ENCODE results near the gene PTPN14.

The PTPN14 gene

DNA sequence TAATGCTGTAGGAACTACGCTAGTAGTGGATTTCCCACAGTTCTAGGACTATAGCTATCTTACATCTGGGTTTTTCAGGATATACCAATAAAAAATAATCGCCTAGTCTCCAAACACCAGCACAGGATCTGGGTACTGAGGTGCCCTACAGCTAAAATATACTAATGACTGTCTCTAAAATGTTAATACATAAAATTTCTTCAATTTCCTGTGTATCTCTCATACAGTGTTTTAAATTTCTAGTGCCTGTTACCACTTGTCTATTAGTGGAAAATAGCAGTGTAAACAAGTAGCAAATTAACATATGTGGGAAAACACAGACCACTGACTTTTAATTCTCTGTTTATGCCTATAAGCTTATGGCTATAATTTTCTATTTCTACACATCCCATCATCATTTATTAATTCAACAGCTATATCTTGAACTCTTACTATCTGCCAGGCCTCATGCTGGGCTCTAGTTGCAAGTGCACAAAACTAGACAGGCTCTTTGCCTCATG is 16.1 kb upstream of the PTPN14 start:
- no peak for DNase-seq

DNA sequence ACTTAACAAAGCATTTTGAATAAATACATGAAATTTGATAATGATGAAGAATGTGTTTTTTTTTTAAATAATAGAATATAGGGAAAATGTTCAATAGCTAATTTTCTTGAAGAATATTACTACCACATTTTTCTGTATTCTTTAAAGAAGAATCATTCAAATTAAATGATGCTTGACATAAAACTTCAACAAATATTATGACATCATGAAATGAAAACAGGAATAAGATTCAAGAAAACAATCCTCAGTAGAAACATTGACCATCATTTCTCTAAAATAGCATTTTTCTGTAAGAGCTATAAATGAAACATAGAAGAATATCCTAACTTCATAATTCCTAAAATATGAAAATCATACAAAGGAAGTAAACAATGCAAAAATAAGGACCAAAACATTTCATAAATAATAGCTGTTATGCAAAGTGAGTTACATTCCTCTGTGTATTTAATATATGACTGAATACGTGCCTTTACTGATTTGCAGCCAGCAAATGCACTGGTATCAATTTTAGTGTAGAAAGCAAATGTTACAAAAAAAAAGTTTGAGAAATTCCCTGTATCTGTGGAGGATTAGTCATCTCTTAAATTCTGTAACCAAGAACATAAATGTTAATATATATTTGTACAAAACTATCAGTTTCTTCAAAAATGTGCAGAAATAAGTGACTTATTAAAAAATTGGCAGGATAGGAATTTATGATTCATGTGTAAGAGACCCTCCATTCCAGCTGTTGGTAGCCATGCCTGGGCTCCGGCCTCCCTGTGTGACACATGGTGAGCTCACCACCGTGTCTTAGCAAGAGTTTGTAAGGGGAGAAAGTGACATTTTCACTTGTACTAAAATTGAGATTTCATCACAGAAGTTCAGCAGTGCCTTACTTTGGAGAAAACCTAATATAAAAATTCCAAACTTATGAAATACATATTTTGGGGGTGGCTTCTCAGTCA is 15.0 kb upstream of the PTPN14 start:
- no peak for DNase-seq

GRCh38 chr1:214565310-214565709 is 13.9 kb upstream of the PTPN14 start:
- DNase-seq, result no peak

DNA sequence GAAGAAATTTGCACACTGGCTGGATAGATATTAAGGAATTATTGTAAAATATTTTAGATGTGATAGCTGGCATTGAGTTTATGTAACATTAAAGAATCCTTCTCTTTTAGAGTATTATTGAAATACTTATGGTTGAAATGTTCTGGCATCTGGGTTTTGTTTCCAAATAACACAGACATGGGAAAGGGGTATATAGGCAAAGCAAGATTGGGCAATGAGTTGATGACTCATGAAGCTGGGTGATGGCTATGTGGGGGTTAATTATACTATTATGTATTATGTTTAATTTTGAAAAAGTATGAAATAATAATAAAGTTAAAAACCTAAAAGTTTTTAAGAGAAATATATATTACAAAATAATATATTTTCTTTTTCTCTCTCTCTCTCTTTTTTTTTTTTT is 12.5 kb upstream of the PTPN14 start:
- no peak for DNase-seq

DNA sequence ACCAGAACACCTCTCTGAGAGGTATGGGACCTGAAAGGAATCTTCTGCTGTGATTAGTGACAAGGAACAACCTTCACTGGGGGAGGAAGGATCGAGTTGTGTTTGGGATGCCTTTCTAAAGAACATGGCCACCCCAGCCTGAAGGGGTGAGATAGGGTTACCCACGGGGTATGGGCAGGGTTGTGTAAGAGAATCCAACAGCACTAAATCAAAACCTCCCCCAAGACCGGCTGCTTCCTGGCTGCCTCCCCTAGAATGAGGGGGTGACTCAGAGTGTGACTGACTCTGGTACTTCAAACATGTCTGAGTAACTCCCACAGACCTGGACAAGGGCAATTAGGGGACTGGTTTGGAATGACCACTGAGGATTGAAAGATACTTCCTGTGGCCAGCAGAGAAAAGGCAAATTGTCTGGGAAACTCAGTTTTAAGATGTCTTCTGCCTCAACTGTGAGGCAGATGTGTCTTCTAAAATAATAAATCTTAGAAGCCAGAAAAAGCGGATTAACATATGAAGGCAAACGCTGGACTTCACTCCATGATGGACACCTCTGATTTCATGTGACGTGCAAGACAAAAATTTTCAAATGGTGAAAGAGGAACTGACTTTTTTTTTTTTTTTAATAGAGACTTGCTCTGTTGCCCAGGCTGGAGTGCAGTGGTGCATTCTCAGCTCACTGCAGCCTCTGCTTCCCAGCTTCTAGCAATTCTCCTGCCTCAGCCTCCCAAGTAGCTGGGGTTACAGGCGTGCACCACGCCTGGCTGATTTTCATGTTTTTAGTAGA is 6.7 kb upstream of the PTPN14 start:
- no peak for DNase-seq

DNA sequence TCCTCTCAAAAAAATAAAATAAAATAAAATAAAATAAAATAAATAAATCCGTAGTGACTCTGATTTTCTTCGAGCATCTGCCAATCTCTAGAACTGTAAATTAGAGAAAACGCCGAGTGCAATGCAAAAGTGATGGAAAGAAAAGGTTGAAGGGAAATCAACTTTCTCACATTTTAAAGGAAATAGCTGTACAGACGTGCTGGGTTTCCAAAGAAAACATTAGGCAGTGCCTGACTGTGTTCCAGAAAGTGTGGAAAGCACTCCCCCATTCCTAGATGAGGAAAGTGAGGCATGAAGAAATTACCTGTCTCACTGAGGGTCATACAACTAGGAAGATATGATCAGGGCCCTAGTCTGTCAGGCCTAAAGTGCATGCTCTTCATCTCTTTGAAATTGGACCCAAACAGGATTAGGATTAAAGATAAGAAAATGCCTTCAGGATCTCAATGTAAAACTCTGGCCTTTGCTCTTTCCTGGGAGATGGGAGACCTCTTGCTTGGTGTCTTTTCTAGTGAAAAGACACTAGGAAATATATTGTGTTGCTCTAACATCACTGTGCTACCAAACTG is 1.8 kb upstream of the PTPN14 start:
- DNase-seq, result no peak

- DNase-seq, result no peak
These were observed 789 bp upstream of the PTPN14 start for GRCh38 chr1:214552174-214552608.

GRCh38 chr1:214550857-214551435 is 456 bp downstream of the PTPN14 start:
- DNase-seq, result no peak

DNA sequence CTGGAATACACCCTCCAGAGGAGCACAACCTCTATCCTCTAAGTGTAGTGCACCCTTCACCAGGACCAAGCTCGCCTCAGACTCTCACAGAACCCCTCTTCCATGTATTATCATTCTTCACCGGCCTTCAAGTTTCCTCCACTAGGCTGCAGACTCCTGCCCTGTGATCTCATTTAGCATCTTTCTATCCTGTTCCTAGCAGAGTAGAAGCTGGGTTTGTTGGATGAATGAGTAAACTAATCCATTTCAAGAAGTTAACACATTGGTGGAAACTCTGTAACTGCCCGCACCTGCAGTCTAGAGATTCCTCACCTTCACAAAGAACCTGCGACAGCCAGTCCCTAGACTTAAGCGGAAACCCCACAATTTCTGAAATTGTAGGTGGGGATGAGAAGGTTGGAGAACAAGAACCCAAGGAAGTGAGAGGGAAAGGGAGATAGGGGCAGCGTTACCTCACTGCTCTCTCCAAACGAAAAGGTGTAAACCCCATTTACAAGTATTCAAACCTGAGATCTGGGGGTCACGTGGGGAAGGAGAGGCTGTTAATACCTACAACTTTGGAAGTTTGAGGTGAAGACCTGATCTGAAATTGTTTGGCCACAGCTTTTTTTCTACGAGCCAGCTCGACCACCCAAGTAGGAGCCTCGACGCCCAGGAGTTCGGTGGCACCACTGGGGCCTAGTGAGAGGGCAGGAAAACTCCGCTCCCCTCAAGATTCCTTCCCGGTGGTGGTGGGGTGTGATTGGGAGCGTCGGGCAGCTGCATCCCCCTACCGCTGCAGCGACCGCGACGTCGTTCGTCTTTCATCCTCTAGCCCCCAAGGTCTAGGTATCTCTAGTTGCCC is 1.2 kb downstream of the PTPN14 start:
- DNase-seq, result no peak

DNA sequence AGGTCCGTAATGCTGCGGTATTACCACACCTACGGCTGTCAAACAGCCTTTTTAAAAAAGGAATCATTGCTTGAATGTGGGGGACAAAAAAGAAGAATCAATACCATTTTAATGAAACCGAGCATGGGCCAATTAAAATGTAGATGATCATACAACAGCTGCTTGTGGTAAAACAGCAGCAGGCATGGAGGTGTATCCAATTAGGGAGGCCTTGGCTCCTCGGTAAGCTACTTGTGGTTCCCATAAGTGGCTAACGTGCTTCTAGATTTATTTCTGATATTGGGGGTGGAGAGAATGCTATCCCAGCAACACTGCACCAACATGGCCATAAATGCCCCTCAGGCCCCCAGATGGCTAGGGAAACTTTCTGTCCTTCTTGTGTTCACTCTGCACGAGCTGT is 1.8 kb downstream of the PTPN14 start:
- DNase-seq, result no peak

DNA sequence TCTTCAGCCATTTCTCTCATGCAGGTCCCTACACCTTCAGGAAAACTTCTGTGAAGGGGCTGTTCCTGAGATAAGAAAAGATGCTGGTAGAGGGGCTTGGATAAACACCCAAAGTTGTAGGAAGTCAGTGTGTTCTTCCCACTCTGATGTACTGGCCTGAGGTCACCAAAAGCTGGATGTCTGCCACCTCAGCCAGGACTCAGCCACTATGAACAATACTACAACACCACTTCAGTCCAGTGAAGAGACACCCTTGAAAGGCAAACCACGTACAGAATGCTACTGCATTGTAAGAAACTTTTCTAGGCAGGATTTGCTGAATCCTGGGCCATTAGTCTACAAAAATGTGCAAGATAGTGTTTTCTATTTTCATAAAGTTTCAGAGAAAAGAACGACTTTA is 2.4 kb downstream of the PTPN14 start:
- DNase-seq, result no peak

- no peak for DNase-seq
These were observed 3.1 kb downstream of the PTPN14 start for GRCh38 chr1:214548271-214548670.

GRCh38 chr1:214547747-214548146 is 3.7 kb downstream of the PTPN14 start:
- no peak for DNase-seq

GRCh38 chr1:214546886-214547641 is 4.3 kb downstream of the PTPN14 start:
- DNase-seq, result no peak

GRCh38 chr1:214546084-214546483 is 5.3 kb downstream of the PTPN14 start:
- DNase-seq, result no peak

DNA sequence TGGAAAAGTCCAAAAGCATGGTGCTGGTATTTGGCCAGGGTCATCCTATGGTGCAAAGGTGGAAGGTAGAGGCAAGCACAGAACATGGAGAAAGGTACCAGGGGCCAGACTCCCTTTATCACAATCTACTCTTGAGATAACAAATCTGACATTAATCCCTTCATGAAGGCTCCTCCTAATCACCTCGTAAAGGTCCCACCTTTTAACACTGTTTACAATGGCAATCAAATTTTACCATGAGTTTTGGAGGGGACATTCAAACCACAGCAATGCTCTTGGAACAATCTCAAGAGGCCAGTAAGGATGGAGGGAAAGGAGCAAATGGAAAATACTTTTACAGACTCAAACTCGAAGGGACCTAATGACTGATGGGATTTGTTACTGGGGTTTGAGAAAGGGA is 6.1 kb downstream of the PTPN14 start:
- DNase-seq, result no peak

GRCh38 chr1:214544791-214545190 is 6.6 kb downstream of the PTPN14 start:
- DNase-seq, result no peak

DNA sequence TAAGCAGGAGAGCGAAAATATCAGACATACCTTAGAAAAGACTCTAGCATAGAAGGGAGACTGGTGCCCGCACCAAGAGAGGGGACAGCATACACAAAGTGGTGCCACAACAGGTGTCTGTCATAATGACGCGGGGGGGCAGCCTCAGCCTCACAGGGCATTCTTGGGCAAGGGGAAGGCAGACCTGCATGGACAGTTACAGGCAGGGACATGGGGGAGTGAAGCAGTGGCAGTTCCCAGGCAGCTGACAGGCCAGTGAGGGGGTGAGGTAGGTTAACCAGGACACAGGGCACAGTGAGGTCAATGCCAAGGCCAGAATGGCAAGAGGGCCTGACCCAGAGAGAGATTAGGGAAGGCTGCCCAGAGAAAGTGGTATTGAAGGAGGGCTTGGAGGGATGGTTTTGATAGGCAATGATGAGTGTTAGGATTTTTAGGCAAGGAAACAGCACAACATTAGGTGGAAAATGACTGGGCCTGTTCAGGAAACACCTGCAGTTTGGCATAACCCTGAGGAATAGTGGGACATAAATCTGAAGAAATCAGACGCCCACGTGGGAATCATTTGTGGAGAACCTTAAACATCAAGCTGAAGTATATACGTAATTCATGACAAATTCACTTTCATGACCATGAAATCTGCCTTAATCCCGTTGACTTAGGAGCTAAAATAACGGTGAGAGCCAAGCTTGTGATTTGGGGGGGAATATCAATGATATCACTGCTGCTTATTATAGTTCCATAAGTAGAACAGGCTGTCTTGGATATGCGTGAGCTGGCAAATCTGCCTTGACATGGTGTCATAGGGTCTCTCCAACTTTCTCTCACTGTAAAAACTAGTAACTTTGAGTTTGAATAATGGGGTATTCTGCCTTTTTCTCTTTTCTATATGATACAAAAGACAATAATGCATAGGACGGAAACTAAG is 8.9 kb downstream of the PTPN14 start:
- no peak for DNase-seq

- DNase-seq, result no peak
These were observed 9.7 kb downstream of the PTPN14 start for GRCh38 chr1:214541693-214542092.

DNA sequence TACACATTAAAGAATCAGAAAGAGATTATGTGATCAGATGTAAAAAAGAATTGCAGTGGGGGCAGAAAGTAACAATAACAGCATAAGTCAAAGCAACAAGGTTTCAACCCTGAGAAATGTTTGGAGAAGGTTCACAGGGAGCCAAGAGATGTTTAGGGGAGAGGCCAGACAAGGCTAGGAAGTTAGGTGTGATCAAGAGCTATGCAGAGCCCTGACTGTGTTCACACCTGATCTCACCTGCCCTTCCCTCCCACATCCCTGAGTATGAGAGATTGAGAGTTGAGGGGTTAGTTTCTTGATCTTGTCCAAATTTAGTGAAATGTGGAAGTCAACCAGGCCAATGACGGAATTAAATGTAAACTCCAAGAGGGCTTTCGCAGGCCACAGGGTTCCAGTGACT is 10.2 kb downstream of the PTPN14 start:
- no peak for DNase-seq
